Mesodermal cell (in vitro differentiated cells): Measurements from ENCODE around the gene NIPAL3.
"Not testable (repeated sequence)": the region's sequence is repeated elsewhere in the genome, so short reads cannot be mapped to it uniquely, and the experiment has no call there.

Experiments
- H3K27ac ChIP-seq: 2 replicates; pipeline ENCODE4 v1.7.0; 2013; ENCODE audit warnings: mild to moderate bottlenecking, low read depth, low read length, moderate library complexity; ENCODE audit not compliant: severe bottlenecking
- H3K36me3 ChIP-seq: 2 replicates; pipeline ENCODE4 v1.7.1; 2013; ENCODE audit warnings: mild to moderate bottlenecking, low read length, moderate library complexity; ENCODE audit not compliant: control insufficient read depth, insufficient read depth
- H3K4me1 ChIP-seq: one replicate; pipeline ENCODE4 v1.7.1; 2013; ENCODE audit warnings: mild to moderate bottlenecking, low read length; ENCODE audit not compliant: insufficient read depth, control insufficient read depth, poor library complexity, severe bottlenecking
- H3K4me3 ChIP-seq: 2 replicates; pipeline ENCODE4 v1.7.0; 2013; ENCODE audit warnings: low read length, control low read depth, mild to moderate bottlenecking; ENCODE audit not compliant: insufficient read depth, poor library complexity, severe bottlenecking; ENCODE audit errors: extremely low read depth
- H3K9me3 ChIP-seq: 2 replicates; pipeline ENCODE4 v1.7.1; 2013; ENCODE audit warnings: mild to moderate bottlenecking, low read length, moderate library complexity; ENCODE audit not compliant: control insufficient read depth
- WGBS, 2 experiments: methylation state at CpG; one replicate each; pipeline ENCODE4 v1.1.5; 2013; ENCODE audit warnings: missing lambda C conversion rate in 2 of 2; ENCODE audit not compliant: insufficient coverage in 2 of 2; 5-methylcytosine and 5-hydroxymethylcytosine counted together

NIPAL3 gene

DNA sequence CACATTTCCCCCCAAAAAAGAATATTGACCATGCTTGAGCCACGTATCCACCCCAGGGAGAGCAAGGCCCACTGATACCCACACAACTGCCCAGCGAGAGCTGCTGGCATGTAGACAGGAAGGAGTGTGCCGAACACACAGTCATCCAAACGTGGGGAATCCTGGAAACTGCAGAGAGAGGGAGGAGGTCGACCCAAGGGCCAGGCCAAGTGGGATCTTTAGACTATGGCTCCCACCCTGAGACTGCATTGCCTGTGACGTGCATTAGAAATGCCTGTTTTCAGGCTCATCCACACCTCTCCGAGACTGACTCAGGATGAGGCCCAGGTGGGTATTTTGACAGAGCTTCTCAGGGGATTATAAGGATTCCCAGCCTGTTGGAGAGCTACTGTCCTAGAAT lies 25.9 kb downstream of the NIPAL3 start:
- 80 to 91% methylated on average over 5 of the region's 7 CpGs for WGBS, 2 experiments
- Histone ChIP-seq H3K4me1 (no peaks in the 10 kb centered on the region), H3K9me3 (no peaks in the 10 kb centered on the region), H3K36me3 (no peaks in the 10 kb centered on the region), H3K4me3 (no peak overlapping the region), H3K27ac (no peak overlapping the region)

DNA sequence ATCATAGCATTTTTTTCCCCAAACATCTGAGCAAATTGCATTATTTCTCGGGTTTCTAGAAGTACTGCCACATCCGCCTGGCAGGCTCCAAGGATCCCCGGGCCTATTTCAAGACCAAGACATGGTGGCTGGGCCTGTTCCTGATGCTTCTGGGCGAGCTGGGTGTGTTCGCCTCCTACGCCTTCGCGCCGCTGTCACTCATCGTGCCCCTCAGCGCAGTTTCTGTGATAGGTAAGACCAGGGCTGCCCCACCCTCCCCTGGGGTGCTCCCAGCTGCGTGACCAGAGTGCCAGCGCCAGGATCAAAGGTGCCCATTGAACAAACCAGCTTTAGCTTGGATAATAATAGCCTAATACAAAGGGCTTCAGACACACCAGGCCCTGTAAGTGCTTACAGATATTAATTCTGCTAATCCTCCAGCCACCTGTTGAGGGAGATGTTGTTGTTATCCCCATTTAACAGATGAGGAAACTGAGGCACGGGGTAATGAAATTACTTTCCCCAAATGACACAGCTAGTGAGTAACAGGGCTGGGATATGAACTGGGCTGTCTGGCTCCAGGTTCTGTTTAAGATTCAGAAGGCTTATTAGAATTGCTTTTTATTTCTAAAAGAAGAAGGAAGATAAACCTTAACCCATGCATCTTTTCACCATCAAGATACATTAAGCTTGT lies 26.5 kb downstream of the NIPAL3 start:
- 97 to 98% methylated on average over 9 to 13 of the region's 14 CpGs for WGBS, 2 experiments
- H3K4me1 ChIP-seq: no peaks in the 10 kb centered on the region
- no peak overlapping the region for H3K27ac ChIP-seq
- H3K4me3 ChIP-seq: no peak overlapping the region
- H3K36me3 ChIP-seq: peaks cover 3% of the 10 kb centered on the region
- H3K9me3 ChIP-seq: no peaks in the 10 kb centered on the region

DNA sequence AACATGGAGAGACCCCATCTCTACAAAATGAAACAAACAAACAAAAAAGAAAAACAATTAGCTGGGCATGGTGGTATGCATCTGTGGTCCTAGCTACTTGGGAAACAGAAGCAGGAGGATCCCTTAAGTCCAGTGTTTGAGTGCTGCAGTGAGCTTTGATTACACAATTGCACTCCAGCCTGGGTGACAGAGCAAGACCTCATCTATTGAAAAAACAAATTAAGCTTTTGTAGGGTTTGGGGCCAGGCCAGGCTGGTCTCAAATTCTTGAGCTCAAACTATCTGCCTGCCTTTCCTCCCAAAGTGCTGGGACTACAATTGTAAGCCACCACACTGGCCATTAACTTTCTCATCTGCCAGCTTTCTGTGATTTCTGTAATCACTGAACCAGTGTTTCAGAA lies 27.2 kb downstream of the NIPAL3 start:
- H3K4me3 ChIP-seq: no peak overlapping the region
- H3K27ac ChIP-seq: no peak overlapping the region

DNA sequence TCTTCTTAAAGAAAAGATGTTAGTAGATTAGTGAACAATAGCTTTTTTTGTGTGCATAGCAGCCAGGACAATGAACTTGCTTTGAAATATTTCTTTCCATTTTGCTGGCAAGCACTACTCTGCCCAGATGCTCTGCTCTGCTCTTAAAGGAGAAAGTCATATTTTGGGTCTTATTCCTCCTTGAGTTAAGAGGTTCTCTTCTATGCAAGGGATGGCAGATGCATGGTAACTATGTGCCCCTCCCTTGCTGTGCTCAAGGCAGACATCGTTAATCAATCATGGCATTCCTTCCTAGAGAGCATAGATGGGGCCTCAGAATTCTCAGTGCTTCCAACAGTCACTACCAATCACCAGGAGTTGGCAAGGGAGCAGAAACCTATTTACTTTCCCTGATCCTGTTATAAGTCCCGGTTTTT lies 27.6 kb downstream of the NIPAL3 start:
- Histone ChIP-seq H3K36me3 (peaks cover 3% of the 10 kb centered on the region), H3K4me1 (no peaks in the 10 kb centered on the region), H3K27ac (no peak overlapping the region), H3K9me3 (no peaks in the 10 kb centered on the region), H3K4me3 (no peak overlapping the region)
- WGBS, 2 experiments: 63 to 100% methylated on average over 1 of the region's 2 CpGs

More for the DNA sequence above, 27.2 kb downstream of the NIPAL3 start:
- no peaks in the 10 kb centered on the region for H3K4me1 ChIP-seq
- peaks cover 3% of the 10 kb centered on the region for H3K36me3 ChIP-seq
- H3K9me3 ChIP-seq: no peaks in the 10 kb centered on the region

DNA sequence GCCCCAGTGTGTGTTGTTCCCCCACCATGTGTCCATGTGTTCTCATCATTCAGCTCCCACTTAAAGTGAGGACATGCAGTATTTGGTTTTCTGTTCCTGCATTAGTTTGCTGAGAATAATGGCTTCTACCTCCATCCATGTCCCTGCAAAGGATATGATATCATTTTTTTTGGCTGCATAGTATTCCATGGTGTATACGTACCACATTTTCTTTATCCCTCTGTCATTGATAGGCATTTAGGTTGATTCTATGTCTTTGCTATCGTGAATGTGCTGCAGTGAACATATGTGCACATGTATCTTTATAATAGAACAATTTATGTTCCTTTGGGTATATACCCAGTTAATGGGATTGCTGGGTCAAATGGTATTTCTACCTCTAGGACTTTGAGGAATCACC lies 30.8 kb downstream of the NIPAL3 start:
- no CpG with 5 or more reads among the region's 2 CpGs for WGBS, 2 experiments
- not testable (repeated sequence) for H3K27ac ChIP-seq, H3K36me3 ChIP-seq

DNA sequence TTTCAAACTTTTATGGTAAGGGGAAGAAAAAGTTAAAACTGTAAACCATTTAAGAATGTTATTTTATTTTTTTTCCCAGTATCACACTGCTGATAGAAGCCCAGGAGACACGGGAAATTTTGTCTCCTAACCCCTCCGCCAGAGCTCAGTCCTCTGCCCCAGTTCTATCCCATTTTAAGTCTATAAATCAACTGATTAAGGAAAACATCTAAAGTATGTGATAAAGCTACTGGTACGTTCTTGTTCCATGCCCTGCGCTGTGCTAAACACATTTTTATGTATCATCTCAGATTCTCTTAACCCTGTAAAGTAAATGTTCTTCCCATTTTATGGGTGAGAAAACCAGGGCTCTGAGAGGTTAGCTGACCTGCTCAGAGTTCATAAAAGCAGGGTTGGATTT lies 34.7 kb downstream of the NIPAL3 start:
- Histone ChIP-seq H3K4me1 (peaks cover 4% of the 10 kb centered on the region), H3K4me3 (no peak overlapping the region), H3K36me3 (peaks cover 9% of the 10 kb centered on the region), H3K9me3 (no peaks in the 10 kb centered on the region), H3K27ac (no peak overlapping the region)
- 80% methylated on average over 1 of the region's 4 CpGs; no CpG with 5 or more reads in 1 of the 2 experiments for WGBS, 2 experiments

More for the DNA sequence above, 30.8 kb downstream of the NIPAL3 start:
- not testable (repeated sequence) for H3K4me3 ChIP-seq, H3K9me3 ChIP-seq, H3K4me1 ChIP-seq

DNA sequence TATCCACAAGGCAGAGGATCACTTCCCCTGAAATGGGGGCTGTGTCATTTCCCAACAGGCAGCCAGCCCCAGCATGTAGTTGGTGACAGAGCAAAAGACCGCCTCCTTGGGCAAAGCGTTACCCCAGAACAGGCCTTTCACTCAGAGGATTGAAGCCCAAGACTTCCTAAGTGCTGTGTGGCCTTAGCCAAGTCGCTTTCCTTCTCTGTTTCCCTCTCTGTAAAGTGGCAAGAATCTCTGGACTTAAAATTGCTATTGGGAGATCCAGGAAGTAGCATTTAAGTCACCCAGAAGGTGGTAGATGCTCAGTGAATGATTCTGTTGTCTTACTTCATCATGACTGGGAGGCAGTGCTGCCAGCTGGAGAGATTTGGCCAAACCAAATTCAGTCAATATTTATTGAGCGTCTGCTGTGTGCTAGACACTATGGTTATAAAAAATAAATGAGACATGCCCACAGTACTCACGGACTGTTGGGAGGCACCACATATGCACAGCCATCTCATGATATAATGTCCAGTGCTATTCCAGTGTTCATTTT lies 35.3 kb downstream of the NIPAL3 start:
- 86 to 92% methylated on average over 3 to 4 of the region's 5 CpGs for WGBS, 2 experiments
- Histone ChIP-seq H3K4me3 (no peak overlapping the region), H3K4me1 (peaks cover 4% of the 10 kb centered on the region), H3K27ac (no peak overlapping the region), H3K9me3 (no peaks in the 10 kb centered on the region), H3K36me3 (peaks cover 9% of the 10 kb centered on the region)

DNA sequence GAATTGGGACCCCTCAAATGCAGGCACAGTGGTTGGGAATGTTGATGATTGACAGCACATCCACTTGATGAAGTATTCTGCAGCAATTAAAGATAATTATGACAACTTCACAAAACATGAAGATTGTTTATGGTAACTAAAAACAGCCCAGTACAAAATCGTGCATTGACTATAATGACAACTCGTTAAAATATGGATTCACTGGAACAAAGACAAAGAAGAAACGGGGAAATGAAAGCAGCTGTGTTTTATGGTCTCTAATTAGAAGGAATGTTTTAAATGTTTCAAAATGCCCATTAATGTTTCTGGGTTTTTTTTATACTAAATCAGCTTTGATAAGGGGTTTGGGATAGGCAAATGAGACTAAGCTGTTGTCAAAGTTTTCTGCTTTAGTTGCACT lies 36.1 kb downstream of the NIPAL3 start:
- no peak overlapping the region for H3K4me3 ChIP-seq
- 89 to 93% methylated on average over 3 of the region's 3 CpGs for WGBS, 2 experiments
- H3K9me3 ChIP-seq: no peaks in the 10 kb centered on the region
- H3K27ac ChIP-seq: no peak overlapping the region
- H3K36me3 ChIP-seq: peaks cover 9% of the 10 kb centered on the region
- H3K4me1 ChIP-seq: peaks cover 4% of the 10 kb centered on the region

DNA sequence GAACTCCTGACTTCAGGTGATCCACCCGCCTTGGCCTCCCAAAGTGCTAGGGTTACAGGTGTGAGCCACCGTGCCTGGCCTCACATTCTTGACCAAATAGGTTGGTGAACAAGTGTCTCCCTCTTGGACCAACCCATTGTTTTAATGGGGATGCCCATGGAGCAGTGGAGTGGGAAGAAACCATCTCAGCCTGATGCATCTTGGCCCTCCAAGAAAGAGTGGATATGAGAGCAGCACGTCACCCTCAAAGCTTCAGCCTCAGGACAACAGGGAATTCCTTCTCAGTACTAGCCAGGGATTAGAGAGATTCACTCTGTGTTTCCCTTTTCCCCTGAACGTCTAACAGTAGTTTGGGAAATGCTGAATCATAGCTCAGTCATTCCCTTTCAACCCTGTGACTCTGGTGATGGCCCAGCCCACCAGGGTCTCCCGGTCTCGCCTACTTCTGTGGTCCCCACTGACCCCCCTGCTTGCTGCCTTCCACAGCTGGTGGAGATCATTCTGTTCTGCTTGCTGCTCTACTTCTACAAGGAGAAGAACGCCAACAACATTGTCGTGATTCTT lies 37.4 kb downstream of the NIPAL3 start:
- no peak overlapping the region for H3K27ac ChIP-seq

DNA sequence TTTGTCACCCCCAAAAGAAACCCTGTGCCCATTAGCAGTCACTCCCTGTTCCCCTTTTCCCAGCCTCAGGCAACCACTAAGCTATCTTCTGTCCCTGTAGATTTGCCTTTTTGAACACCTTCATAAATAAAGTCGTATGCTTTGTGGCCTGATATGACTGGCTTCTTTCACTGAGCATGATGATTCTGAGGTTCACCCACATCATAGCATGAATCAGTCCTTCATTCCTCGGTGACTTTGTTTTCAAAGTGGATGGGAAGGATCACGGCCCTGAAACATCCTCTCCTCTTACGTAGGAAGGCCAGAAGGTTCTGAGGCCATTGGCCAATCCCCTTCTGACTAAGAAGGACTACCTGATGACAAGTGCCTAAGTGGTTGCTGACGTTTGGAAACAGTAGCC lies 39.1 kb downstream of the NIPAL3 start:
- WGBS, 2 experiments: 82 to 87% methylated on average over 3 of the region's 5 CpGs
- H3K4me1 ChIP-seq: peaks cover 4% of the 10 kb centered on the region

More for the DNA sequence above, 37.4 kb downstream of the NIPAL3 start:
- H3K9me3 ChIP-seq: no peaks in the 10 kb centered on the region
- H3K4me1 ChIP-seq: peaks cover 4% of the 10 kb centered on the region
- no peak overlapping the region for H3K4me3 ChIP-seq
- WGBS, 2 experiments: 84 to 89% methylated on average over 5 to 6 of the region's 8 CpGs
- H3K36me3 ChIP-seq: peaks cover 7% of the 10 kb centered on the region

DNA sequence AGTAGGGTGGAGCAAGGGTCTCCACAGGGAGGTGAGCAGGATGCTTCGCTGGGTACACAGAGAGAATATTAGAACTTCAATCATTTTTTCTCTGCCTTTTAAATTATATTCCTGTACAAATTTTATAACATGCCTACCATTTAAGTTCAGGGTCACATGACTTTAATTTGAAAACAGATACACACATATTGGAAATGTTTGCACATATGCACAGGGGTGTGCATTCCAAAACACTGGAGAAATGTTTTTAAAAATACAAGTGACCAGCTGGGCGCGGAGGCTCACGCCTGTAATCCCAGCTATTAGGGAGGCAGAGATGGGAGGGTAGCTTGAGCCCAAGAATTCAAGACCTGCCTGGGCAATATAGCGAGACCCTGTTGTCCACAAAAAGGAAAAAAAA lies 39.7 kb downstream of the NIPAL3 start:
- no peaks in the 10 kb centered on the region for H3K36me3 ChIP-seq
- peaks cover 4% of the 10 kb centered on the region for H3K4me1 ChIP-seq
- 100% methylated on average over 3 of the region's 5 CpGs; no CpG with 5 or more reads in 1 of the 2 experiments for WGBS, 2 experiments
- H3K9me3 ChIP-seq: no peaks in the 10 kb centered on the region
- H3K4me3 ChIP-seq: no peak overlapping the region
- H3K27ac ChIP-seq: no peak overlapping the region

More for the DNA sequence above, 39.1 kb downstream of the NIPAL3 start:
- no peak overlapping the region for H3K4me3 ChIP-seq
- peaks cover 2% of the 10 kb centered on the region for H3K36me3 ChIP-seq
- H3K27ac ChIP-seq: no peak overlapping the region
- no peaks in the 10 kb centered on the region for H3K9me3 ChIP-seq
